ENCODE measurements around the gene PSEN2. TPM values are rescaled to one million over a fixed set of nuclear protein-coding genes. Genes with fewer than 3 reads are reported as not detected.

PSEN2 gene
- total and polyA plus RNA-seq, 2 donors (not counting 1 experiment from before 2014, with no cell fraction given), result 19.5 to 41.8 TPM

DNA sequence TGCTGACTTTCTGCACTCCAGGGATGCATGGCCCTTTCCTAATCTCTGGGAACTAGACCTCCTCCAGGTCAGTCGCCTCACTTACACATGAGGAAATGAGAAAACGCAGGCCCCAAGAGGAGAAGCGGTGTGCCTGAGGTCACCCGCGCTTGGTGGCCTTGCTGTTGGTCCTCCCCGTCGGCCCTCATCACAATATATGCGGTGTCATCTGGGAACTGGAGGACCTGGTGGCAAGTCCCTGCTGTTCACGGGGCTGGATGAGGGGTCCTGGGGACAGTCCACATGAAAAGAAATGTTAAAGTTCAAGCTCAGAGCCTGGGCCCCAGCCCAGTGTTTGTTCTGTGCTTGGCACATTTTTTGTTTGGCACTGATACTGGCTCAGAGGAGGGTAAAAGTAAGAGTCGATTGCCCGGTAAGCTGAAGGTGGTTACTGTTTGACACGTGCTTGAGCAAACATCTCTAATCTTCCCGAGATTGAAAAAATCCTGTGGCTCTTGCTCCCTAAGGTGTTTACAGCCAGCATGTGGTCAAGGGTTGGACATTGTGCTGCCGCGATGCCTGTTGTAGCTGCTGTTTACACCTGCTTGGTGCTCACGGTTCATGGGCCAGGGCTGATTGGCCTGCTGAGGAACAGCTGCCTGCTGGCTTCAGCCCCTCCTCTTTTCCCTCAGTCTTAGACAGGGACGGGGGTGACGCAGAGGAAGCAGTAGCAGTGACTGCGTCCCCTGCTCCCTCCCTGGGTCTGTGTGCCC lies 74.9 kb downstream of the PSEN2 start:
- DNase-seq (ENCODE audit: low read depth in 2 of 2), result no peak
- no peak overlapping the region for H2AFZ ChIP-seq (ENCODE audit: low read length)
- H3K27me3 ChIP-seq (ENCODE audit: control insufficient read depth, insufficient read depth, low read length), result no peaks in the 10 kb centered on the region
- H4K20me1 ChIP-seq (ENCODE audit: control insufficient read depth, extremely low read depth, insufficient read depth, low read length), result no peaks in the 10 kb centered on the region
- no peak overlapping the region for H3K4me3 ChIP-seq (replicated peaks in 1 of 4; ENCODE audit: control extremely low read depth in 1 of 4, insufficient read depth in 1 of 4, low read depth in 3 of 4, low read length in 4 of 4)
- no peak overlapping the region for H3K9ac ChIP-seq (ENCODE audit: insufficient read depth, low read length)
- no peaks in the 10 kb centered on the region for H3K36me3 ChIP-seq (ENCODE audit: control insufficient read depth, insufficient read depth, low read length)
- TF ChIP-seq, protein P1, sequence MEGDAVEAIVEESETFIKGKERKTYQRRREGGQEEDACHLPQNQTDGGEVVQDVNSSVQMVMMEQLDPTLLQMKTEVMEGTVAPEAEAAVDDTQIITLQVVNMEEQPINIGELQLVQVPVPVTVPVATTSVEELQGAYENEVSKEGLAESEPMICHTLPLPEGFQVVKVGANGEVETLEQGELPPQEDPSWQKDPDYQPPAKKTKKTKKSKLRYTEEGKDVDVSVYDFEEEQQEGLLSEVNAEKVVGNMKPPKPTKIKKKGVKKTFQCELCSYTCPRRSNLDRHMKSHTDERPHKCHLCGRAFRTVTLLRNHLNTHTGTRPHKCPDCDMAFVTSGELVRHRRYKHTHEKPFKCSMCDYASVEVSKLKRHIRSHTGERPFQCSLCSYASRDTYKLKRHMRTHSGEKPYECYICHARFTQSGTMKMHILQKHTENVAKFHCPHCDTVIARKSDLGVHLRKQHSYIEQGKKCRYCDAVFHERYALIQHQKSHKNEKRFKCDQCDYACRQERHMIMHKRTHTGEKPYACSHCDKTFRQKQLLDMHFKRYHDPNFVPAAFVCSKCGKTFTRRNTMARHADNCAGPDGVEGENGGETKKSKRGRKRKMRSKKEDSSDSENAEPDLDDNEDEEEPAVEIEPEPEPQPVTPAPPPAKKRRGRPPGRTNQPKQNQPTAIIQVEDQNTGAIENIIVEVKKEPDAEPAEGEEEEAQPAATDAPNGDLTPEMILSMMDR (conservative IDR thresholded peaks at IDR 0.05 in 1 of 2, IDR thresholded peaks at IDR 0.05 in 1 of 2; ENCODE audit: low read depth in 1 of 2, low read length in 2 of 2), result no peak
- TF ChIP-seq EZH2 (IDR thresholded peaks at IDR 0.05; ENCODE audit: low read length, missing control alignments), result no peak
- no peaks in the 10 kb centered on the region for H3K79me2 ChIP-seq (ENCODE audit: control insufficient read depth, insufficient read depth, low read length)
- no peak overlapping the region for H3K27ac ChIP-seq (ENCODE audit: insufficient read depth, low read length)
- no peaks in the 10 kb centered on the region for H3K4me1 ChIP-seq (ENCODE audit: control insufficient read depth, extremely low read depth, insufficient read depth, low read length)
- H3K9me3 ChIP-seq (ENCODE audit: control insufficient read depth, insufficient read depth, low read depth, low read length), result no peaks in the 10 kb centered on the region
- no peak overlapping the region for H3K4me2 ChIP-seq (ENCODE audit: extremely low read depth, insufficient read depth, low read length)

Other genes with a start within 250 kb of the PSEN2 start
- 15.9 and 32.4 TPM in 2 replicates for gene ITPKB, start 131.3 kb upstream of the PSEN2 start, total RNA-seq
- gene ITPKB, start 131.3 kb upstream of the PSEN2 start, polyA plus RNA-seq, result 10.2 and 14.5 TPM in 2 replicates
- gene COQ8A, start 69.7 kb downstream of the PSEN2 start, total RNA-seq, result 19.3 and 19.7 TPM in 2 replicates
- gene COQ8A, start 69.7 kb downstream of the PSEN2 start, polyA plus RNA-seq, result 3.8 and 4.5 TPM in 2 replicates